HEK293 (cell line): ENCODE results near the gene MAPKAPK3.

Experiments used
- CTCF ChIA-PET: fragments of 350-600 bp; formaldehyde crosslinking; extraction: SDS; loops from one replicate; lab custom pipeline; 2021; ENCODE audit warnings: antibody characterized with exemption; lab: Yijun Ruan, JAX
- POLR2A ChIA-PET: fragments of 300-600 bp; formaldehyde crosslinking; extraction: SDS; loops from one replicate; lab custom pipeline; 2020; ENCODE audit warnings: antibody characterized with exemption, inconsistent platforms; lab: Yijun Ruan, JAX
- H3K27ac ChIP-seq: fragments of 200-500 bp; sonication (Bioruptor generic); 2 replicates; pipeline ENCODE4 v1.5.1; 2014; ENCODE audit warnings: low read depth, low read length, control low read depth, inconsistent platforms; ENCODE audit errors: extremely low read depth
- H3K36me3 ChIP-seq, 2 experiments: fragments of 200-500 bp in 1 of 2; sonication (Bioruptor generic) in 1 of 2; 1 replicate in 1 of 2; 2 replicates in 1 of 2; pipeline ENCODE4 v1.5.1; 2014 to 2017; ENCODE audit warnings: inconsistent platforms in 2 of 2, low read length in 2 of 2; ENCODE audit not compliant: control insufficient read depth in 2 of 2, insufficient read depth in 1 of 2
- H3K4me1 ChIP-seq: fragments of 200-500 bp; sonication (Bioruptor generic); 2 replicates; pipeline ENCODE4 v1.5.1; 2014; ENCODE audit warnings: mild to moderate bottlenecking, low read length, inconsistent platforms; ENCODE audit not compliant: control insufficient read depth, insufficient read depth
- H3K4me3 ChIP-seq: 2 replicates; pipeline ENCODE4 v1.5.1; 2011; ENCODE audit warnings: low read depth, mild to moderate bottlenecking, control low read depth, low read length, moderate library complexity
- H3K9me3 ChIP-seq: fragments of 200-500 bp; sonication (Bioruptor generic); 2 replicates; pipeline ENCODE4 v1.5.1; 2014; ENCODE audit warnings: low read depth, low read length, inconsistent platforms; ENCODE audit not compliant: control insufficient read depth, insufficient read depth
- FEZF1 ChIP-seq: fragments of 450-650 bp; formaldehyde crosslinking; IDR thresholded peaks from 2 replicates; pipeline ENCODE4 v1.5.1; 2016; ENCODE audit warnings: missing biosample characterization, missing genetic modification characterization
- GFI1B ChIP-seq: fragments of 450-650 bp; formaldehyde crosslinking; IDR thresholded peaks from 2 replicates; pipeline ENCODE4 v1.5.1; 2016; ENCODE audit warnings: missing biosample characterization, missing genetic modification characterization
- GLI4 ChIP-seq: fragments of 450-650 bp; formaldehyde crosslinking; IDR thresholded peaks from 2 replicates; pipeline ENCODE4 v1.5.1; 2016; ENCODE audit warnings: missing biosample characterization, missing genetic modification characterization
- TRIM28 ChIP-seq: IDR thresholded peaks from 2 replicates; pipeline ENCODE4 v1.6.1; 2011; ENCODE audit warnings: low read length, control low read depth, borderline replicate concordance
- YY2 ChIP-seq: fragments of 450-650 bp; formaldehyde crosslinking; IDR thresholded peaks from 2 replicates; pipeline ENCODE4 v1.5.1; 2016; ENCODE audit warnings: missing biosample characterization, missing genetic modification characterization
- ZNF112 ChIP-seq: fragments of 450-650 bp; formaldehyde crosslinking; IDR thresholded peaks from 2 replicates; pipeline ENCODE4 v1.5.0; 2017; ENCODE audit warnings: missing biosample characterization, missing genetic modification characterization
- ZNF341 ChIP-seq: fragments of 450-650 bp; formaldehyde crosslinking; IDR thresholded peaks from 2 replicates; pipeline ENCODE4; 2016; ENCODE audit warnings: low read depth, missing biosample characterization, missing genetic modification characterization
- ZNF48 ChIP-seq: fragments of 450-650 bp; formaldehyde crosslinking; IDR thresholded peaks from 2 replicates; pipeline ENCODE4 v1.5.1; 2016; ENCODE audit warnings: missing biosample characterization, missing genetic modification characterization
- ZNF571 ChIP-seq: fragments of 450-650 bp; formaldehyde crosslinking; IDR thresholded peaks from 2 replicates; pipeline ENCODE4 v1.5.0; 2017; ENCODE audit warnings: missing biosample characterization, missing genetic modification characterization
- ZNF623 ChIP-seq: fragments of 450-650 bp; formaldehyde crosslinking; IDR thresholded peaks from 2 replicates; pipeline ENCODE4 v1.5.1; 2016; ENCODE audit warnings: missing biosample characterization, missing genetic modification characterization
- ZNF660 ChIP-seq: fragments of 450-650 bp; IDR thresholded peaks from 2 replicates; pipeline ENCODE4 v1.5.1; 2018; ENCODE audit warnings: missing biosample characterization, mild to moderate bottlenecking, missing genetic modification characterization
- ZNF776 ChIP-seq: fragments of 450-650 bp; formaldehyde crosslinking; IDR thresholded peaks from 2 replicates; pipeline ENCODE4 v1.5.0; 2017; ENCODE audit warnings: missing biosample characterization, missing genetic modification characterization, borderline replicate concordance
- TF ChIP-seq, protein P1 (sequence below): sonication (generic); formaldehyde crosslinking; IDR thresholded peaks from 2 replicates; pipeline ENCODE4 v1.8.1; 2022; ENCODE audit warnings: mild to moderate bottlenecking, moderate library complexity, missing genetic modification reagents
- TF ChIP-seq, protein P2 (sequence below): fragments of 450-650 bp; formaldehyde crosslinking; IDR thresholded peaks from 2 replicates; pipeline ENCODE4 v1.5.1; 2016; ENCODE audit warnings: missing biosample characterization, missing genetic modification characterization
- TF ChIP-seq, protein P3 (sequence below): fragments of 450-650 bp; formaldehyde crosslinking; IDR thresholded peaks from 2 replicates; pipeline ENCODE4 v1.5.1; 2016; ENCODE audit warnings: missing biosample characterization, missing genetic modification characterization
- TF ChIP-seq, protein P4 (sequence below): fragments of 450-650 bp; formaldehyde crosslinking; IDR thresholded peaks from 2 replicates; pipeline ENCODE4 v1.5.1; 2016; ENCODE audit warnings: missing biosample characterization, missing genetic modification characterization
- TF ChIP-seq, protein P5 (sequence below): fragments of 450-650 bp; formaldehyde crosslinking; conservative IDR thresholded peaks from 2 replicates; pipeline ENCODE4 v1.5.1; 2016; ENCODE audit warnings: low read depth, missing biosample characterization, missing genetic modification characterization
- TF ChIP-seq, protein P6 (sequence below): fragments of 450-650 bp; formaldehyde crosslinking; IDR thresholded peaks from 2 replicates; pipeline ENCODE4 v1.5.1; 2016; ENCODE audit warnings: missing biosample characterization, missing genetic modification characterization
- TF ChIP-seq, protein P7 (sequence below): IDR thresholded peaks from 2 replicates; pipeline ENCODE4 v1.6.1; 2011; ENCODE audit warnings: mild to moderate bottlenecking, low read depth, low read length, borderline replicate concordance

The MAPKAPK3 gene

DNA sequence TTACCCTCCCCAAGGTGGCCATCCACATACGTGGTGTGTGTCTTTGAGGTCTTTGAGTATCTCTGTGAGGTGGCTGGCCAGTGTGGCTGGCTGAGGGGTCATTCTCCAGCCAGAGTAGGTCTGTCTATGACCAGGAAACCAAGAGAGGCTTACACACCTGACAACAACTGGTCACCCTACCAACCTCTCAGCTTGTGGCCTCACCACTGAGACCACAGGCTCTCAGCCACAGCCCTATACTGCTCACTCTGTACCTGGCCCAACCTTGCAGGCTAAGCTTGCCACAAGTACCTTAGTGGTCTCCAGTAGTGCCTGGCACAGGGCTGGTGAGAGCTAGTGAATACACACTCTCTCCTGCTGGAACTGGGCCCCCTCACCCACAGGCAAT is 42.5 kb upstream of the MAPKAPK3 start:
- TF ChIP-seq FEZF1 (tag by site-specific recombination) = no peak
- no peak for TF ChIP-seq ZNF660 (tag by site-specific recombination)
- no peak for TF ChIP-seq TRIM28
- no peak overlapping the region for H3K4me3 ChIP-seq
- POLR2A ChIA-PET = no interaction called here
- H3K36me3 ChIP-seq = peaks cover 0 to 61% of the 10 kb centered on the region in 2 experiments; a peak in 1 of 3 replicates
- no peaks in the 10 kb centered on the region for H3K9me3 ChIP-seq
- no peaks in the 10 kb centered on the region for H3K4me1 ChIP-seq
- no peak overlapping the region for H3K27ac ChIP-seq
- CTCF ChIA-PET = interaction anchor here (1.1 to 1.7 kb wide), 2 partner anchors 39 to 79 kb away, joined by 3 to 8 read pairs; no protein-coding TSS in a partner anchor

DNA sequence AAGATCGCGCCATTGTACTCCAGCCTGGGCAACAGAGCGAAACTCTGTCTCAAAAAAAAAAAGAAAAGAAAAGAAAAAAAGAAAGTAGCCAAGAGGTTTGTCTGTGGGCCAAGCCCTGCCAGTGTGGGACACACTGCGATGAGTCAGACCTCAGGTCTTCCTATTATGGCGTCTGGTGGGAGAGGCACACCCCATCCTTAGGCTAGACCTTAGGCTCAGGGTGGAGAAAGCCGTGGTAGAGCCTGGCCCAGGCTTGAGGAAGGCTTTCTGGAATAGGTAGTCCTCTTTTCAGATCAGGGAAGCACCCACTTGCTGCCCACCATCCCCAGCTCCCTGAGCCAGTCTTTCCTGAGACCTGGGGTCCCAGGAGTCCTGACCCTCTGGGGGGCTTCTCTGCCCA is 41.6 kb upstream of the MAPKAPK3 start:
- POLR2A ChIA-PET = no interaction called here
- Histone ChIP-seq H3K9me3 (no peaks in the 10 kb centered on the region), H3K36me3 (peaks cover 0 to 70% of the 10 kb centered on the region in 2 experiments; a peak in 1 of 3 replicates), H3K4me3 (no peak overlapping the region), H3K27ac (no peak overlapping the region), H3K4me1 (no peaks in the 10 kb centered on the region)
- CTCF ChIA-PET = interaction anchor here (0.7 to 1.7 kb wide), 5 partner anchors 33 to 78 kb away, joined by 3 to 8 read pairs (median 3); partner anchors contain the start of gene CISH
- TF ChIP-seq, protein P1, sequence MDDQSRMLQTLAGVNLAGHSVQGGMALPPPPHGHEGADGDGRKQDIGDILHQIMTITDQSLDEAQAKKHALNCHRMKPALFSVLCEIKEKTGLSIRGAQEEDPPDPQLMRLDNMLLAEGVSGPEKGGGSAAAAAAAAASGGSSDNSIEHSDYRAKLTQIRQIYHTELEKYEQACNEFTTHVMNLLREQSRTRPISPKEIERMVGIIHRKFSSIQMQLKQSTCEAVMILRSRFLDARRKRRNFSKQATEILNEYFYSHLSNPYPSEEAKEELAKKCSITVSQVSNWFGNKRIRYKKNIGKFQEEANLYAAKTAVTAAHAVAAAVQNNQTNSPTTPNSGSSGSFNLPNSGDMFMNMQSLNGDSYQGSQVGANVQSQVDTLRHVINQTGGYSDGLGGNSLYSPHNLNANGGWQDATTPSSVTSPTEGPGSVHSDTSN = no peak
- TF ChIP-seq ZNF112 (tag by site-specific recombination) (no peak), GLI4 (tag by site-specific recombination) (no peak), GFI1B (no peak)

DNA sequence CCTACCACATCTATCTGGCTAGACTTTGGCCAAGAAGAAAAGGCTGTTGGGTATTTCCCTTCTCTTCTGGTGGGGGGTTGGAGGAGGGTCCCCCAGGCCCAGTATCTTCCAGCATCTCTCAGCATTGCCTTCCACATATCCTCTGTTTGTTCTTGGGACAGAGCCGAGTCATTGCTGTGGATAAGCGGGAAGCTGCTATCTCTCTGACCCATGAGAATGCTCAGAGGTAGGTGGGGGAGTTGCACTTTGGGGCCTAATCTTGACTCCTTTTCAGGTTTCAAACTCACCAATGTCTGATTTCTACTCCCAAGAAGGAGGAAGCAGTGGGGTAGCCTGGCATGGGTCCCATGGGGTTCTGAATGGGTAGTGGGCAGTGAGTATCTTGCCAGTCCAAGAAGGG is 39.6 kb upstream of the MAPKAPK3 start:
- no peak overlapping the region for H3K4me3 ChIP-seq
- CTCF ChIA-PET = interaction anchor here (1.1 to 2.2 kb wide), 4 partner anchors 14 to 862 kb away, joined by 3 to 6 read pairs (median 4); no protein-coding TSS in a partner anchor
- no peaks in the 10 kb centered on the region for H3K4me1 ChIP-seq
- no peak overlapping the region for H3K27ac ChIP-seq
- peaks cover 0 to 87% of the 10 kb centered on the region in 2 experiments; a peak in 1 of 3 replicates for H3K36me3 ChIP-seq
- POLR2A ChIA-PET = no interaction called here
- H3K9me3 ChIP-seq = no peaks in the 10 kb centered on the region
- TF ChIP-seq, protein P2, sequence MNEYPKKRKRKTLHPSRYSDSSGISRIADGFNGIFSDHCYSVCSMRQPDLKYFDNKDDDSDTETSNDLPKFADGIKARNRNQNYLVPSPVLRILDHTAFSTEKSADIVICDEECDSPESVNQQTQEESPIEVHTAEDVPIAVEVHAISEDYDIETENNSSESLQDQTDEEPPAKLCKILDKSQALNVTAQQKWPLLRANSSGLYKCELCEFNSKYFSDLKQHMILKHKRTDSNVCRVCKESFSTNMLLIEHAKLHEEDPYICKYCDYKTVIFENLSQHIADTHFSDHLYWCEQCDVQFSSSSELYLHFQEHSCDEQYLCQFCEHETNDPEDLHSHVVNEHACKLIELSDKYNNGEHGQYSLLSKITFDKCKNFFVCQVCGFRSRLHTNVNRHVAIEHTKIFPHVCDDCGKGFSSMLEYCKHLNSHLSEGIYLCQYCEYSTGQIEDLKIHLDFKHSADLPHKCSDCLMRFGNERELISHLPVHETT (tag by site-specific recombination) = no peak
- TF ChIP-seq, protein P3, sequence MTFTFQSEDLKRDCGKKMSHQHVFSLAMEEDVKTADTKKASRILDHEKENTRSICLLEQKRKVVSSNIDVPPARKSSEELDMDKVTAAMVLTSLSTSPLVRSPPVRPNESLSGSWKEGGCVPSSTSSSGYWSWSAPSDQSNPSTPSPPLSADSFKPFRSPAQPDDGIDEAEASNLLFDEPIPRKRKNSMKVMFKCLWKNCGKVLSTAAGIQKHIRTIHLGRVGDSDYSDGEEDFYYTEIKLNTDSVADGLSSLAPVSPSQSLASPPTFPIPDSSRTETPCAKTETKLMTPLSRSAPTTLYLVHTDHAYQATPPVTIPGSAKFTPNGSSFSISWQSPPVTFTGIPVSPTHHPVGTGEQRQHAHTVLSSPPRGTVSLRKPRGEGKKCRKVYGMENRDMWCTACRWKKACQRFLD (tag by site-specific recombination) = no peak
- no peak for TF ChIP-seq GFI1B
- TF ChIP-seq TRIM28 = no peak
- TF ChIP-seq ZNF341 (tag by site-specific recombination) = no peak
- TF ChIP-seq, protein P4, sequence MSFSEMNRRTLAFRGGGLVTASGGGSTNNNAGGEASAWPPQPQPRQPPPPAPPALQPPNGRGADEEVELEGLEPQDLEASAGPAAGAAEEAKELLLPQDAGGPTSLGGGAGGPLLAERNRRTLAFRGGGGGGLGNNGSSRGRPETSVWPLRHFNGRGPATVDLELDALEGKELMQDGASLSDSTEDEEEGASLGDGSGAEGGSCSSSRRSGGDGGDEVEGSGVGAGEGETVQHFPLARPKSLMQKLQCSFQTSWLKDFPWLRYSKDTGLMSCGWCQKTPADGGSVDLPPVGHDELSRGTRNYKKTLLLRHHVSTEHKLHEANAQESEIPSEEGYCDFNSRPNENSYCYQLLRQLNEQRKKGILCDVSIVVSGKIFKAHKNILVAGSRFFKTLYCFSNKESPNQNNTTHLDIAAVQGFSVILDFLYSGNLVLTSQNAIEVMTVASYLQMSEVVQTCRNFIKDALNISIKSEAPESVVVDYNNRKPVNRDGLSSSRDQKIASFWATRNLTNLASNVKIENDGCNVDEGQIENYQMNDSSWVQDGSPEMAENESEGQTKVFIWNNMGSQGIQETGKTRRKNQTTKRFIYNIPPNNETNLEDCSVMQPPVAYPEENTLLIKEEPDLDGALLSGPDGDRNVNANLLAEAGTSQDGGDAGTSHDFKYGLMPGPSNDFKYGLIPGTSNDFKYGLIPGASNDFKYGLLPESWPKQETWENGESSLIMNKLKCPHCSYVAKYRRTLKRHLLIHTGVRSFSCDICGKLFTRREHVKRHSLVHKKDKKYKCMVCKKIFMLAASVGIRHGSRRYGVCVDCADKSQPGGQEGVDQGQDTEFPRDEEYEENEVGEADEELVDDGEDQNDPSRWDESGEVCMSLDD (tag by site-specific recombination) = no peak
- TF ChIP-seq YY2 (tag by site-specific recombination) = no peak
- no peak for TF ChIP-seq ZNF48 (tag by site-specific recombination)
- TF ChIP-seq, protein P5, sequence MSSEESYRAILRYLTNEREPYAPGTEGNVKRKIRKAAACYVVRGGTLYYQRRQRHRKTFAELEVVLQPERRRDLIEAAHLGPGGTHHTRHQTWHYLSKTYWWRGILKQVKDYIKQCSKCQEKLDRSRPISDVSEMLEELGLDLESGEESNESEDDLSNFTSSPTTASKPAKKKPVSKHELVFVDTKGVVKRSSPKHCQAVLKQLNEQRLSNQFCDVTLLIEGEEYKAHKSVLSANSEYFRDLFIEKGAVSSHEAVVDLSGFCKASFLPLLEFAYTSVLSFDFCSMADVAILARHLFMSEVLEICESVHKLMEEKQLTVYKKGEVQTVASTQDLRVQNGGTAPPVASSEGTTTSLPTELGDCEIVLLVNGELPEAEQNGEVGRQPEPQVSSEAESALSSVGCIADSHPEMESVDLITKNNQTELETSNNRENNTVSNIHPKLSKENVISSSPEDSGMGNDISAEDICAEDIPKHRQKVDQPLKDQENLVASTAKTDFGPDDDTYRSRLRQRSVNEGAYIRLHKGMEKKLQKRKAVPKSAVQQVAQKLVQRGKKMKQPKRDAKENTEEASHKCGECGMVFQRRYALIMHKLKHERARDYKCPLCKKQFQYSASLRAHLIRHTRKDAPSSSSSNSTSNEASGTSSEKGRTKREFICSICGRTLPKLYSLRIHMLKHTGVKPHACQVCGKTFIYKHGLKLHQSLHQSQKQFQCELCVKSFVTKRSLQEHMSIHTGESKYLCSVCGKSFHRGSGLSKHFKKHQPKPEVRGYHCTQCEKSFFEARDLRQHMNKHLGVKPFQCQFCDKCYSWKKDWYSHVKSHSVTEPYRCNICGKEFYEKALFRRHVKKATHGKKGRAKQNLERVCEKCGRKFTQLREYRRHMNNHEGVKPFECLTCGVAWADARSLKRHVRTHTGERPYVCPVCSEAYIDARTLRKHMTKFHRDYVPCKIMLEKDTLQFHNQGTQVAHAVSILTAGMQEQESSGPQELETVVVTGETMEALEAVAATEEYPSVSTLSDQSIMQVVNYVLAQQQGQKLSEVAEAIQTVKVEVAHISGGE (tag by site-specific recombination) = no peak
- no peak for TF ChIP-seq ZNF623 (tag by site-specific recombination)
- no peak for TF ChIP-seq ZNF776 (tag by site-specific recombination)
- no peak for TF ChIP-seq ZNF571 (tag by site-specific recombination)
- TF ChIP-seq, protein P6, sequence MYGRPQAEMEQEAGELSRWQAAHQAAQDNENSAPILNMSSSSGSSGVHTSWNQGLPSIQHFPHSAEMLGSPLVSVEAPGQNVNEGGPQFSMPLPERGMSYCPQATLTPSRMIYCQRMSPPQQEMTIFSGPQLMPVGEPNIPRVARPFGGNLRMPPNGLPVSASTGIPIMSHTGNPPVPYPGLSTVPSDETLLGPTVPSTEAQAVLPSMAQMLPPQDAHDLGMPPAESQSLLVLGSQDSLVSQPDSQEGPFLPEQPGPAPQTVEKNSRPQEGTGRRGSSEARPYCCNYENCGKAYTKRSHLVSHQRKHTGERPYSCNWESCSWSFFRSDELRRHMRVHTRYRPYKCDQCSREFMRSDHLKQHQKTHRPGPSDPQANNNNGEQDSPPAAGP = no peak
- TF ChIP-seq, protein P7, sequence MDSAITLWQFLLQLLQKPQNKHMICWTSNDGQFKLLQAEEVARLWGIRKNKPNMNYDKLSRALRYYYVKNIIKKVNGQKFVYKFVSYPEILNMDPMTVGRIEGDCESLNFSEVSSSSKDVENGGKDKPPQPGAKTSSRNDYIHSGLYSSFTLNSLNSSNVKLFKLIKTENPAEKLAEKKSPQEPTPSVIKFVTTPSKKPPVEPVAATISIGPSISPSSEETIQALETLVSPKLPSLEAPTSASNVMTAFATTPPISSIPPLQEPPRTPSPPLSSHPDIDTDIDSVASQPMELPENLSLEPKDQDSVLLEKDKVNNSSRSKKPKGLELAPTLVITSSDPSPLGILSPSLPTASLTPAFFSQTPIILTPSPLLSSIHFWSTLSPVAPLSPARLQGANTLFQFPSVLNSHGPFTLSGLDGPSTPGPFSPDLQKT = no peak
